Measurements from ENCODE around the gene FBL.
"Not testable (repeated sequence)": the region's sequence is repeated elsewhere in the genome, so short reads cannot be mapped to it uniquely, and the experiment has no call there.

Gene FBL

GRCh38 chr19:39845933-39846677 lies at the start of gene FBL:
Gene FBL (minus strand): TSS chr19:39846379. CDS start chr19:39846300, 79 bp downstream.
- peak within 1 kb of the TSS; percentile 88 for H3K4me3 ChIP-seq (ENCODE audit: control insufficient read depth, low read depth, low read length)
- DNase-seq (ENCODE audit: low read depth), result peak; percentile 46
- TF ChIP-seq CTCF (IDR thresholded peaks at IDR 0.05; ENCODE audit: control insufficient read depth, insufficient read depth, low read depth, low read length, missing control alignments), result no peak

DNA sequence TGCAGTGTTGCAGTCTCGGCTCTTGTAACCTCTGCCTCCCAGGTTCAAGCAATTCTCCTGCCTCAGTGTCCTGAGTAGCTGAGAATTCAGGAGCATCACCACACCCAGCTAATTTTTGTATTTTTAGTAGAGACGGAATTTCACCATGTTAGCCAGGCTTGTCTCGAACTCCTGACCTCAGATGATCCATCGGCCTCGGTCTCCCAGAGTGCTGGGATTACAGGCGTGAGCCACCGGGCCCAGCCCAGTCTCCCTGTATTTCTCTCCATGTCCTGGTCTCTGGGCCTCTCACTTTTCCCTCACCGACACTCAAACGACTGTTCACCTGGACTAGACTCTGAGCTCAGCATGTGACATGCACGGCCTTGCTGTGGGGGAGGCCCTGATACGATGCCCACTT lies 48.9 kb upstream of the FBL start:
- H3K4me3 ChIP-seq (ENCODE audit: control insufficient read depth, low read depth, low read length); DNase-seq (ENCODE audit: low read depth): not testable (repeated sequence)

DNA sequence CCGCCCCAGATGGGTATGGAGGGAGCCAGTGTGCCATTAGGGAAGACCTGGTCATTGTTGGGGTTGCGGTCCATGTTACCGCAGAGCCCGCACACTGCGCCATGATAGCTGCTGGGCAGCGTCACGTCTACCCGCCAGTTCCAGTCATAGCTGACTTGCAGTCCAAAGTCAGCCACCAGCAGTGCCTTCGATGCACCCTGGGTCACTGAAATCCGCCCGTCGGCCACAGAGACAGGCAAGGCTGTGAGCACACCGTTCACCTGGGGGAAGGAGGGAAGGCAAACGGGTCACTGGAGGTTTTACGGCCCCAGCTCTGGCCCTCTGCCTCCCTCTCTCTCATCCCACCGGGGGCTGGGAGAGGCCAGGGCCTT lies 48.0 kb upstream of the FBL start:
- not testable (repeated sequence) for DNase-seq (ENCODE audit: low read depth); H3K4me3 ChIP-seq (ENCODE audit: control insufficient read depth, low read depth, low read length)

DNA sequence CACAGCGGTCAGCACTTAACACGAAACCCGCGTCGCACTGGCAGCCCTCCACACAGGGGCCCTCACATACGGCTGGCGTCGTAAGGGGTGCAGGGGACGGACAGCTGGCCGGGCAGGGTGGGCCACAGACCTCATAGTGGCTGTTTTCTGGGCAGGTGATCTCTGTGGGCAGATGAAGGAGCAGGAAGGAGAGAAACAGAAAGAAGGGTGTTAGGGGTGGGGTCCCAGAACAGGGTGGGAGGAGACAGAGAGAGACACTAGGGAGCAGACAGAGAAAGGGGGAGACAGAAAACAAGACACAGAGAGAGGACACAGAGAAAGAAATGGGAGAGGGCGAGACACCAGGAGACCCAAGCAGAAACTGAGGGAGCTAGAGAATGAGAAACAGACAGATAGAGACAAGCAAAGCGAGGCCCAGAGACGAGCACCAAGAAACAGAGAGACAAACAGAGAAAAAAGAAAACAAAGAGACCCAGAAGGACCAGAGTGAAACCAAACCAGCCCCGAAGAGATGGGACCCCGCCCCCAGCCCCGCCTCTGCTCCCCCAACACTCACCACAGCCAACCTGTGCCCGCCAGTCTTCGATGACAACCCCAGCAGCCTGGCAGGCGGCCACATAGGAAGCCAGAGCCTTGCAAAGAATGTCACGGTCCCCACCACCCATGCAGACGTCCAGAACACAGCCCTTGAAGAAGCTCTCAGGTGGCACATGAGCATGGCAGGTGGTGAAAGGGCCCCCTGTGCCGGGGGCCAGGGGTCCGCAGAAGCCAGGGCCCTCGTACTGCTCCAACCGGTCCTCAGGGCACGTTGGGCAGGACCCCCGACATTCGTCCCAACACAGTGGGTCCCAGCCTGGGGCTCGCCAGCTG lies 47.4 kb upstream of the FBL start:
- not testable (repeated sequence) for DNase-seq (ENCODE audit: low read depth); H3K4me3 ChIP-seq (ENCODE audit: control insufficient read depth, low read depth, low read length)

DNA sequence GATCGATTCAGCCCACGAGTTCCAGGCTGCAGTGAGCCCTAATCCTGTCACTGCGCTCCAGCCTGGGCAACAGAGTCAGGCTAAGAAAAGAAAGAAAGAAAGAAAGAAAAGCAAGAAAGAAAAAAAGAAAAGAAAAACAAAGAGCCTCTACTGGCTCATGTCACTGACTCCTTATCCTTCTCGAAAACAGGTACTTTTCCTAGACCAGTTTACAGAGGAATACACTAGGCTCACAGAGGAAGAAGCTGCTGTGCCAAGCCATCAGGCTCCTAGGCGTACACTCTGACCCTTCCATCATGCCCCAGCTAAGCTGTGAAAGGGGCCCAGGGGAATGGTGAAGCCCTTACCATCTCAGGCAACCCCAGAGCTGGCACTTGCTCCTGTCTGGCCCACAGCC lies 46.3 kb upstream of the FBL start:
- H3K4me3 ChIP-seq (ENCODE audit: control insufficient read depth, low read depth, low read length); DNase-seq (ENCODE audit: low read depth): not testable (repeated sequence)

- H3K4me3 ChIP-seq (ENCODE audit: control insufficient read depth, low read depth, low read length); DNase-seq (ENCODE audit: low read depth): not testable (repeated sequence)
Measured at GRCh38 chr19:39891660-39892505, 45.7 kb upstream of the FBL start.

GRCh38 chr19:39890755-39891551 lies 44.8 kb upstream of the FBL start:
- DNase-seq (ENCODE audit: low read depth), result no peak
- no peak overlapping the region for H3K4me3 ChIP-seq (ENCODE audit: control insufficient read depth, low read depth, low read length)
- no peak for TF ChIP-seq CTCF (IDR thresholded peaks at IDR 0.05; ENCODE audit: control insufficient read depth, insufficient read depth, low read depth, low read length, missing control alignments)

GRCh38 chr19:39889872-39890754 lies 43.9 kb upstream of the FBL start:
- DNase-seq (ENCODE audit: low read depth); H3K4me3 ChIP-seq (ENCODE audit: control insufficient read depth, low read depth, low read length): not testable (repeated sequence)

- H3K4me3 ChIP-seq (ENCODE audit: control insufficient read depth, low read depth, low read length), result not testable (repeated sequence)
Measured at GRCh38 chr19:39887456-39887951, 41.3 kb upstream of the FBL start.

DNA sequence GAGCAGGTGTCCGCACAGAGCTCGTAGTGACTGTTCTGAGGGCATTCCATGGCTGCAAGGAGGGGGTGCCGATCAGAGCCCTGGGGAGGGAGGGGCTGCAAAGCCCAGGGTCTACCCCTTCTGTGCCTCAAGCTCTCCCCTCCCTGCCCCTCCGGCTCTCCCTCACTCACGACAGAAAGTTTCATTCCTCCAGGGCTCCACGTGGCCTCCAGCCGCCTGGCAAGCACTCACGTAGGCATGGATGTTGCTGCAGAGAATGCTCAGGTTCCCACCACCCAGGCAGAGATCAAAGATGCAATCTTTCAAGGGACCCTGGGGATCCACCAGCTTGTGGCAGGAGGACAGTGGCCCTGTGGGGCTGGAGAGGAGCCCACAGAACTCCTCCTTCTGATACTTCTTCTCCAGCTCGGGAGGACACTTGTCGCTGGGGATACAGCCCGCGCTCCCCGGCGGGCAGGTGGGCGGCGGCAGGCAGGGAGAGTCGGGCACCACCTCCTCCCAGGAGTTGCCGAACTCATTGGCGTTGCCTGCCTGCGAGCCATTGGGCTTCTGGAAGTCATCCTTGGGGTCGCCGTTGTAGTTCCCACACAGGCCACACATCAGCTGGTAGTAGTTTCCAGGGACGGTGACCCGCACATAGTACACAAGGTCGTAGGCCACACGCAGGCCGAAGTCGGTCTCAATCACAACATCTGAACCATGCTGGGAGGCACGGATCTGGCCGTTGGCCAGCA lies 39.8 kb upstream of the FBL start:
- H3K4me3 ChIP-seq (ENCODE audit: control insufficient read depth, low read depth, low read length); DNase-seq (ENCODE audit: low read depth): not testable (repeated sequence)

More at GRCh38 chr19:39887456-39887951, 41.3 kb upstream of the FBL start:
- not testable (repeated sequence) for DNase-seq (ENCODE audit: low read depth)

DNA sequence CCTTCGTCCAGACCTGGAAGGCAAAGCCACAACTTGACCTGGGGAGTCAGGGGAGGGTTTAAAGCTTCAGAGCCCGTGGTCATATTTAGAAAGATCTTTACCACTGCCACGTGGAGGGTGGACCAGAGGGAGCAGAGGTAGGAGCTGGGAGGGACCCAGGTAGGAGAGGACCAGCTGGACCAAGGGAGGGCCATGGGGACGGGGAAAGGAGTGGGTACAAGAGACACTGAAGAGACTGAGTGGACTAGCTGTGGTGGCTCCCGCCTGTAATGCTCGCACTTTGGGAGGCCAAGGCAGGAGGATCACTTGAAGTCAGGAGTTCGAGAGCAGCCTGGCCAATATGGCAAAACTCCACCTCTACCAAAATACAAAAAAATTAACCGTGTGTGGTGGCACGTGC lies 38.5 kb upstream of the FBL start:
- not testable (repeated sequence) for DNase-seq (ENCODE audit: low read depth); H3K4me3 ChIP-seq (ENCODE audit: control insufficient read depth, low read depth, low read length)

GRCh38 chr19:39882645-39883044 lies 36.5 kb upstream of the FBL start:
- not testable (repeated sequence) for H3K4me3 ChIP-seq (ENCODE audit: control insufficient read depth, low read depth, low read length); DNase-seq (ENCODE audit: low read depth)
